Activated gamma-delta T cell treated with Interleukin-2 at 50 U/mL for 16 hours (primary cell): Measurements from ENCODE around the gene MAP2K5.
"Not testable (repeated sequence)": the region's sequence is repeated elsewhere in the genome, so short reads cannot be mapped to it uniquely, and the experiment has no call there.

ENCODE experiments used
- DNase-seq: peaks from one replicate; pipeline ENCODE4 v3.0.0-alpha.2; 2020

MAP2K5 gene

GRCh38 chr15:67605871-67606270, 63.4 kb downstream of the MAP2K5 start:
- no peak for DNase-seq

GRCh38 chr15:67606742-67607141, 64.2 kb downstream of the MAP2K5 start:
- DNase-seq = no peak

GRCh38 chr15:67607329-67607728, 64.8 kb downstream of the MAP2K5 start:
- no peak for DNase-seq

- no peak for DNase-seq
These were observed 65.6 kb downstream of the MAP2K5 start for GRCh38 chr15:67607959-67608637.

- no peak for DNase-seq
These were observed 66.1 kb downstream of the MAP2K5 start for GRCh38 chr15:67608638-67608959.

GRCh38 chr15:67611370-67612369, 69.2 kb downstream of the MAP2K5 start:
- DNase-seq = no peak

- DNase-seq = no peak
These were observed 70.7 kb downstream of the MAP2K5 start for GRCh38 chr15:67613211-67613610.

- no peak for DNase-seq
These were observed 71.2 kb downstream of the MAP2K5 start for GRCh38 chr15:67613708-67614107.

- DNase-seq = not testable (repeated sequence)
These were observed 72.6 kb downstream of the MAP2K5 start for GRCh38 chr15:67615131-67615534.

GRCh38 chr15:67618297-67618696, 75.8 kb downstream of the MAP2K5 start:
- no peak for DNase-seq

GRCh38 chr15:67622110-67622509, 79.6 kb downstream of the MAP2K5 start:
- DNase-seq = no peak

- no peak for DNase-seq
These were observed 89.8 kb downstream of the MAP2K5 start for GRCh38 chr15:67632261-67632660.

GRCh38 chr15:67635950-67636349, 93.4 kb downstream of the MAP2K5 start:
- not testable (repeated sequence) for DNase-seq

GRCh38 chr15:67639591-67639990, 97.1 kb downstream of the MAP2K5 start:
- no peak for DNase-seq

GRCh38 chr15:67641453-67641852, 99.0 kb downstream of the MAP2K5 start:
- no peak for DNase-seq

GRCh38 chr15:67646847-67647246, 104.3 kb downstream of the MAP2K5 start:
- no peak for DNase-seq

- no peak for DNase-seq
These were observed 110.1 kb downstream of the MAP2K5 start for GRCh38 chr15:67652586-67652985.

GRCh38 chr15:67660446-67660845, 117.9 kb downstream of the MAP2K5 start:
- no peak for DNase-seq

GRCh38 chr15:67660874-67661606, 118.5 kb downstream of the MAP2K5 start:
- no peak for DNase-seq

GRCh38 chr15:67670647-67671305, 128.3 kb downstream of the MAP2K5 start:
- no peak for DNase-seq

- DNase-seq = not testable (repeated sequence)
These were observed 130.3 kb downstream of the MAP2K5 start for GRCh38 chr15:67672834-67673233.

GRCh38 chr15:67674983-67675382, 132.5 kb downstream of the MAP2K5 start:
- no peak for DNase-seq

GRCh38 chr15:67678089-67678488, 135.6 kb downstream of the MAP2K5 start:
- no peak for DNase-seq
